H1 (cell line): Measurements from ENCODE around the gene VSX1.

Experiments used
- ATF2 ChIP-seq: IDR thresholded peaks from 2 replicates; pipeline ENCODE4 v1.6.1; 2012; ENCODE audit warnings: low read length, inconsistent platforms
- CTCF ChIP-seq, 3 experiments: IDR thresholded peaks; 1 replicate in 2 of 3; 2 replicates in 1 of 3; pipeline versions ENCODE4 v1.5.1 to v1.6.1; 2011; ENCODE audit warnings: low read length in 3 of 3, mild to moderate bottlenecking in 3 of 3, inconsistent platforms in 2 of 3, low read depth in 1 of 3, moderate library complexity in 1 of 3; ENCODE audit not compliant: insufficient read depth in 1 of 3; ENCODE audit errors: control extremely low read depth in 1 of 3
- EZH2 ChIP-seq: fragments of 200-600 bp; sonication (generic); IDR thresholded peaks from 2 replicates; pipeline ENCODE4 v1.7.1; 2012; ENCODE audit warnings: low read depth, mild to moderate bottlenecking, moderate library complexity, low read length, inconsistent platforms; ENCODE audit not compliant: severe bottlenecking
- HDAC2 ChIP-seq, 2 experiments: fragments of 300-600 bp in 1 of 2; sonication (generic) in 1 of 2; IDR thresholded peaks; 2 replicates each; pipeline ENCODE4 v1.6.1; 2011 to 2012; ENCODE audit warnings: low read depth in 2 of 2, low read length in 2 of 2, mild to moderate bottlenecking in 2 of 2, moderate library complexity in 2 of 2, borderline replicate concordance in 1 of 2, inconsistent platforms in 1 of 2
- RAD21 ChIP-seq, 2 experiments: IDR thresholded peaks in 1 of 2; conservative IDR thresholded peaks in 1 of 2; 2 replicates each; pipeline ENCODE4 v1.6.1; 2011; ENCODE audit warnings: low read depth in 2 of 2, low read length in 2 of 2, improper control_type of control experiment in 1 of 2, inconsistent platforms in 1 of 2, mild to moderate bottlenecking in 1 of 2, moderate library complexity in 1 of 2
- RNF2 ChIP-seq: fragments of 200-900, 300-1000 bp; sonication (generic); IDR thresholded peaks from 2 replicates; pipeline ENCODE4 v1.7.1; 2016; ENCODE audit warnings: borderline replicate concordance, low read depth, mild to moderate bottlenecking, antibody characterized with exemption, low read length; ENCODE audit not compliant: poor library complexity, severe bottlenecking; ENCODE audit errors: missing control alignments
- TEAD4 ChIP-seq: IDR thresholded peaks from 2 replicates; pipeline ENCODE4 v1.6.1; 2012; ENCODE audit warnings: low read depth, low read length, inconsistent platforms, mixed read lengths

GRCh38 chr20:25129428-25129827 lies 47.5 kb upstream of the VSX1 start:
- TF ChIP-seq ATF2 (no peak), EZH2 (no peak), RNF2 (no peak), HDAC2 (IDR thresholded peaks at IDR 0.05; ENCODE audit: borderline replicate concordance in 1 of 2, low read depth in 2 of 2, low read length in 2 of 2) (no peak), CTCF (IDR thresholded peaks at IDR 0.05; ENCODE audit: control extremely low read depth in 1 of 3, insufficient read depth in 1 of 3, low read depth in 1 of 3, low read length in 3 of 3) (no peak), TEAD4 (no peak), RAD21 (IDR thresholded peaks at IDR 0.05 in 1 of 2, conservative IDR thresholded peaks at IDR 0.05 in 1 of 2; ENCODE audit: low read depth in 2 of 2, low read length in 2 of 2) (no peak)
